Stimulated activated CD8-positive, alpha-beta memory T cell treated with anti-CD3 and anti-CD28 coated beads, Interleukin-7, amount 100 ng/mL, for 24 hours (primary cell): ENCODE data around the gene LRIT2.

Experiments
- DNase-seq: peaks from one replicate; pipeline ENCODE4 v3.0.0-alpha.2; 2020; ENCODE audit warnings: low read depth

Gene LRIT2, protein sequence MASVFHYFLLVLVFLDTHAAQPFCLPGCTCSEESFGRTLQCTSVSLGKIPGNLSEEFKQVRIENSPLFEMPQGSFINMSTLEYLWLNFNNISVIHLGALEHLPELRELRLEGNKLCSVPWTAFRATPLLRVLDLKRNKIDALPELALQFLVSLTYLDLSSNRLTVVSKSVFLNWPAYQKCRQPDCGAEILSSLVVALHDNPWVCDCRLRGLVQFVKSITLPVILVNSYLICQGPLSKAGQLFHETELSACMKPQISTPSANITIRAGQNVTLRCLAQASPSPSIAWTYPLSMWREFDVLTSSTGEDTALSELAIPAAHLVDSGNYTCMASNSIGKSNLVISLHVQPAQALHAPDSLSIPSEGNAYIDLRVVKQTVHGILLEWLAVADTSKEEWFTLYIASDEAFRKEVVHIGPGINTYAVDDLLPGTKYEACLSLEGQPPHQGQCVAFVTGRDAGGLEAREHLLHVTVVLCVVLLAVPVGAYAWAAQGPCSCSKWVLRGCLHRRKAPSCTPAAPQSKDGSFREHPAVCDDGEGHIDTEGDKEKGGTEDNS

DNA sequence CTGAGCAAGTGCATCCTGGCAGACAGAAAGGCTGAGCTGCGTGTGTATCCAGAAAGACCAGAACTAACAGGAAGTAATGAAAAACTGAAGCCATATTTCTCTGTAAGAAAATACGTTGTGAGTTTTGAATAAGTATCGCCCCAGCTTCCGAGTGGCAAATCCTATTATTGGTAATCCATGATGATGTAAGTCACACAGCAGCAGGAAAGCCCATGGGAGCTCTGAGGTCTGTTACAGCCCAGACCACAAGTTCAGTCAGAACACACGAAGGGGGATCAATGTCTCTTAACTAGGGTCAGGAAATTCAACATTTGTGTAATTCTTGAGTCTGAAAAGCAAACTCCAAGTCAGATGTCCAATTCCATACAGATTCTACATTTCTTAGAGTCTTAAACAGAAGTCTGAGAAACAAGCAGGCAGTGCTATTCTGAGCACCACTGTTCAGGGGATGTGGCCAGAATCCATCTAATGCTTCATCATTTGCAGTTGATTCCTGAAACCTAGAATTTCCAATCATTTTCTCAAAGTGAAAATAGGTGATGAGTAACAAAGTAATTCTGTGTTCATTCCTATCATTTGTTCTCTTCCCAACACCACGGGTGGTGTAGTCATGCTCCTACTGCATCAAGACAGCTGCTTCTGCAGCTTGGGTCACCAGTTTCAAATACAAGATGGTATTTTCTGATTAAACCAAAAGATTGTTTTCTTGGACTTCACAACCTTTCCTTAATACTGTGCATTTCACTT, at the start of gene LRIT2:
Gene LRIT2, minus strand, starts transcription at position 118 of the 747 bp plus-strand sequence. Its CDS starts 24 bp downstream, at position 94.
- DNase-seq, result no peak

DNA sequence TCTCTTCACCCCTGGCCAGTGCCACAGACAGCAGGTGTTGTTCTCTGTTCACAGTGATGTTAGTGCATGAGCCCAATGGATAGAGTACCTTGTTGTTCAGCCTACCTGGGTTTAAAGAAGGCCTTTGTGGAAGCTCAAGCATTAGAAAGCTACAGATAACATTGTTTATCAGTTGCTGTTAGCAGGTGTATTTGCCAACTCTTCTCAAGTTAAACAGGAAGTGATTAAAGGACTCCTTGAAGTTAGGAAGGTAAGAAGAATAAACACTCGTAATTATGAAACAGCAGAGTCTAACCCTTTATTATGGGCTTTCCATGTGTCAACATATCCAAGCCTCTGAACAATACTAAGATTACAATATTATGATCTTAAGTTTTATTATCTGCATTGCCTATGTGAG, 45.4 kb upstream of the LRIT2 start:
- no peak for DNase-seq

DNA sequence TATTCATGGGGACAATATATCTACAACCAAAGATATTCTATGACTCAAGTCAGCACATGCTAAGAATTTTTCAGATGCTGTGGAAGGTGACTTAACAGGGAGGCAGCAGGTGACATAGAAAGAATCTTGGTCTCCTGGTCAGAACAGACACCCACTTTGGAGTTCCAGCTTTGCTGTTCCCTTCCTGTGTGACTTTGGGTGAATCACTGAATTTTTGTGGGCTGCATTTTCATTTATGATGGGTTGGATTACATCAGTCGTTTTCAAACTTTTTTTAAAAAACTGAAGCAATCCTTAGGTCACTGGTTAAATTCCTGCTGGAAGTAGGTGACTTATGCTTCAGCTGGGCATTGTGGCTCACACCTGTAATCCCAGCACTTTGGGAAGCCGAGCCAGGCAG, 44.4 kb upstream of the LRIT2 start:
- DNase-seq, result no peak

DNA sequence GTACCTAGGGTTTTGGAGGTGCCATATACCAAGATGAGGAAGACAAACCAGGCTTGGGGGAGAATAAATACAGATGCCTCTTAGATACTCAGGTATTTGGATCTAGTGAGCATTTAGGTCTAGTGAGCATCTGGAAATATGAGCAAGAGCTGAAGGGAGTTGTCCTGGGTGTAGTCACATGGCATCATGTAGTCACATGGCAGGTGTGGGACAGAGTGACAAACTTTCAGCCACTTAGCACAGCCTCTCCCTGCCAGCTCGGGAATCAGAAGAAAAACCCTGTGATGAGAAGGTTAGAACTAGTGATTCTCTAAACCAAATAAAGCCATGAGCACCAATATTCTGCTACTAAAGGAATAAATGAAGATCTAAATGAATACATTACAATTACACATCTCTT, 43.8 kb upstream of the LRIT2 start:
- DNase-seq, result no peak

DNA sequence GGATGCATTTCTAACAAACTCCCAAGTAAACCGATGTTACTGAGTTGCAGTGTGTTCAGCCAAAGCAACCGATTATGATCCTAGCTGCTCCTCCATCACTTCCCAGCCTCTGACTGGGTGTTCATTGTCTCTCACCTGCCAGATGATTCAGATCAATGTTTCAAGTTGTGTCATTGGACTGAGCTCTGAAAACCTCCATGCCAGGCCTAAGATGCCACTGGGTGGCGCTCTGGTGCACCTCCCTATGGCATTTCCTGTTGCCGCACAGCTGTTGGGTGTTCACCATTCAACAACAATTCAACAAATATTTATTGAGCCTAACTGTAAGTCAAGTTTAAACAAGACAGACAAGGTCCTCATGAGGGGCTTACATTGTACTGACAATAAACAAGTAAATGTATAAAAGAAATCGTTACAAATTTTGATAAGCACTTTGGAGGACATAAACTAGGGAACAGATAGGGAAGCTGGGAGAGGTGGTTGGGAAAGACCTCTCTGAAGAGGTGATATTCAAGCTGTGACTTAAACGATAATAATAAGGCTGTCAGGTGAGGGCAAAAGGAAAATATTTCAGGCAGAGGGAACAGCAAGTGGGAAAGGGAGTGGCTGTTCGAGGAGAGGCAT, 42.3 kb upstream of the LRIT2 start:
- DNase-seq, result peak; percentile 57

DNA sequence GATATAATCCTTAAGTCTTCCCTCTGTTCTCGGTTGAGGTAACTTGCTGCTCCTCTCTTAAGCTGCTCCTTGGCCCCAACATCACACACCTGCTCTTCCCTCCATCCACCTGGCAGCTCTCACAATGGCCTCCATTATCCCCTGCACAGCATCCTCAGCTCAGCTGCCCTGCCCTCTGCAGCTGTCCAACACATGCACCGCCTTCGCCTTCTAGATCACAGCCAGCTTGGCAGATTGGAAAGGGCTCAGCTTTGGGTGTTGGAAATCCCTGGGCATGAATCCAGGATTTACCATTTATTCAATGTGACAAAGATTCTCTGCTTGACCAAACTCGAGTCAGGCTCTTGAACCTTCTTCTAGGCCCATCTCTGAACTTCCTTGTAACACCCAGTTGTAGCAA, 40.1 kb upstream of the LRIT2 start:
- no peak for DNase-seq

DNA sequence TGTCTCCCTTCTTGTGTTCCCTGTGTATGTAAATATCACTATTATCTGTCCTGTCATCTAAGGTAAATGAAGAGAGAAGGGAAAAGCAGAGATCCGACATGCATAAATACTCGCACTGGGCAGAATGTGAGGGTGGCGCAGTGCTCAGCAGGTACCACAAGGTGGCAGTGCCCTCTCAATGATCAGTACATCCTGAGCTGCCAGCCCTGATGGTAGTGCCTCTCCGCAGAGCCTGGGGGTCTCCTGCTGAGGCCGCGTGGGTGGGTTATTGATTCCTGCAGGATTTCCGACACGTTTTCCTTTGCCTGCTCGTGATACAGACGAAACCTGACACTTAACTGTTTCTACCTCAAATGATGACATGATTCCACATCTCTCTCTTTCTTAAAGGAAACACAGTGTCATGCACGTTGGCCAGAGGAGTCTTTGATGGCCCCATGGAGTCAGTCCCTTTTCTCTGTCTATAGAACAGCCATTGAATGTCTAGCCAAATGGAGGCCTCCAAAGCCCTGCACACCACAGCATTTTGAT, 39.3 kb upstream of the LRIT2 start:
- DNase-seq, result peak; percentile 56

DNA sequence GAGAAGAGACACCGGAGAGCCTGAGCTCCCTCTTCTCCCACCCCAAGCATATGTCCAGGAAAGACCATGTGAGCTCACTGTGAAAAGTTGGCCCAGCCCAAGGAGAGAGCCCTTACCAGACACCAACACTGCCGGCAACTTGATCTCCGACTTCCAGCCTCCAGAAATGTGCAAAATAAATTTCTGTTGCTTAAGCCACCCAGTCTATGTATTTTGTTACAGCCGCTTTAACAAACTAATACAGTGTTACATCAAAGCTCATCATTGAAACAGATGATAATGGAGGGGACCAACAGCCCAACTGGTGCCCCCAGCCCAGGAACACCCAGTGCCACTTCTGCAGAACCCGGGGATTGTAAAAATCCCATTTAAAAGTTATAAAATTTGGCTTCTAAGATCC, 38.4 kb upstream of the LRIT2 start:
- DNase-seq, result no peak

DNA sequence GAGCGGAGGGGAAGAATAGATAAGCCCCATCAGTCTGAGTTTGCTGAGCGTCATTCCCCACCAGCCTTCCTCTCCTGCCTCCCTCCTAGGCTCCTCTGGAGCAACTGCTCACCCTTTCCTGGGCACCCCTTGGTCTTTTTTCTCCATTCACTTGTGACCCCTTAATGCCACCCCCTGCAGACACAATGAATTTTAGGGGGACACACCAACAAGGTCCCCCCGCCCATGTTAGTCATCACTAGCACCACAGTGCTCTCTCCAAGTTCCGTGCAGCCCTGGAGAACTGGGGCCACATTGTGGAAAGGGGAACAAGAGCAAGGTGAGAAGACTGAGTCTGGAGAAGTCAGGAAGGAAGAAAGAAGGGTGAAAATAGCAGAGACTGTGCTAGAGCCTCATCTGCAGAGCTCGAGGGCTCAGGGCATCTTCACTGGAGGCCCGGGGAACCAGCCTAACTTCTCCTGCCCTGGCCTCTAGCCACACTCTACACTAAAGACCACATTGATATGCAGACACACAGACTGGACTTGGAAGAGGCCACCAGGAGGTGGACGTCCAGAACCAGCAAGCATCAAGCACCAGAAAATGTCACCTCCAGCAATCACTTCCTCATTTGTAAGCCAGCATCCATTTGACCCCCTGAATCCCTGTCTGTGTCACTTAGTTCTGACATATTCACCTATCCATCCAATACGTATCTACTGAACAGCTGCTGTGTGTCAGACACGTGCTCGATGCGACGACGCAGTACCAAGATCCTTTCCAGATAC, 37.0 kb upstream of the LRIT2 start:
- no peak for DNase-seq

DNA sequence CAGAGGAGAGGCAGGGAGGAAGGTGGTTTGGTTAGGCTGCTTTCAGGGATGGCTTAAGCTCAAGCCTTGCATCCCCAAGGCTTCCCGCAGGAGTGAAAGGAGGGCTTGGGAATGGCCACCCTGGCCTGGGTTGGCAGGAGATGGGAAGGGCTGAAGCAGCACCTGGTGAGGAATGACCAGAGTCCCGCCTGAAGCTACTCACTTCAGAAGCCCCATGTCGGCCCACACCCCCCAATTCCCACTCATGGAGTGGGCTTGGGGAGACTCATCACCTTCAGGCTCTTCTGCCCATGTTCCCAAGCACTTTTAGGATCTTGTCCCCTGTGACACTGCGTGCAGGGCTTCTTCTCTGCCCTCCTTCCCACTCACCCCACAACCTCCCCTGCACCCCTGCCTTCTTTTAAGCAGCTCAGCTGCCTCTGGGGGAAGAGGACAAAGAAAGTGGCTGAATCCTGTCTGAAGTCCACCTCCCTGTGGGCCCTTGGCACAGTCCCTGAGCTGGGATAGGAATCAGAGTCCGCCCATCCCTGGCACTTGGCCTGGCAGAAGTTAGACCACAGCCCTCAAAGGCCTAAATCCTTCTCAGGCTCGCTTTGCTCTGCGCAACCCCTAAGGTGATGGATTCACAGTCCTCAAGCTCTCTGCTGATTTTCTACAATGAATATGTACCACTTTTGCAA, 36.0 kb upstream of the LRIT2 start:
- no peak for DNase-seq

DNA sequence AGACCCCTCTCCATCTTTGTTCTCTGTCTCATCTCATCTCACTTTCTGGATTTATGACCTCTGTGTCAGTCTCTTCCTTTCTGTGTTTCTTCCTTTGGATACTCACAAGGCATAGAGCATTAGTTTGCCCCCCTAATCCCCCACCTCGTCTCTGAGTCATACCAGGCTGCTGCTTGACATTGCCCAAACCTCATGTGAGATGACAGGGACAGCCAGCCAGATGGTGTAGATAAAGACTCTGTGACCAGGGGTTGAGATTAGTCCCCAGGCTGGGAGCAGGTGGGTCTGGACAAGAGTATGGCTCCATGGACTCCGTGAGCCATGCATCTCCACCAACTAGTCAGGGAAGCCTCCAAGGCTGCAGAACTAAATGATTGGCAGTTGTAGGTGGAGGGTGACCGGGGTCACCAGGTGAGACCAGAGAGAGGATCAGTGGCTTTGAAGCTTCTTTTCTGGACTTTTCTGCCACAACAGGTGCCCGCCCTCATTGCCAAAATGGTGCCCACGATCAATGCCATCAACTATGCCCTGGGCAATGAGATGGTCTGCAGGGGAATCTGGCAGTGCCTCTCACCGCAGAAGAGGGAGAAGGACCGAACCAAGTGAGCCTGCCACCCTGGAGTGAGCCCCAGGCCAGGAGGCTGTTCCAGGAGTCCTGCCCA, 32.8 kb upstream of the LRIT2 start:
- no peak for DNase-seq

DNA sequence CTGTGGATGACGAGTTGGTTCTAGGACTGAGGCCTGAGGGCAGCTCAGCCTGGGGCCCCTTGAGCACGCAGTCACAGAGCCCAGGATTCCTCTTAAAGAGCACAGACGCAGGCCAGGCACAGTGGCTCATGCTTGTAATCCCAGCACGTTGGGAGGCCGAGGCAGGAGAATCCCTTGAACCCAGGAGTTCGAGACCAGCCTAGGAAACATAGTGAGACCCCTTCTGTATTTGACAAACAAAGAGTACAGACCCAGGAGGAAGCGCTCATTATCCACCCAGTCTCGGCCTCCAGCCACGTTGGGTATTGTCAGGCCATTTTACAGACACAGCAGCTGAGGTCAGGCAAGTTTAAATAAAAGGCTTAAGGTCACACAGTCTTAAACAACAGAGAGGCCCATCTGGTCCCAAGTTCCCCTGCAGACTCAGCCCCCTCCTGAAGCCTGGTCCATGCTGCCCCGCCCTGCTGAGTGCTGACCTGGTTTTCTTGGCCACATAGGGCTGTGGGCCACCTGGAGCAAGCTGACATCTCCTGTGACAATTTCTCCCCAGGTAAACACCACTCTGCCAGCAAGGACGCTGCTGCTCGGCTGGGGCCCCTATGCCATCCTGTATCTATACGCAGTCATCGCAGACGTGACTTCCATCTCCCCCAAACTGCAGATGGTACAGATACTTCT, 32.1 kb upstream of the LRIT2 start:
- no peak for DNase-seq

DNA sequence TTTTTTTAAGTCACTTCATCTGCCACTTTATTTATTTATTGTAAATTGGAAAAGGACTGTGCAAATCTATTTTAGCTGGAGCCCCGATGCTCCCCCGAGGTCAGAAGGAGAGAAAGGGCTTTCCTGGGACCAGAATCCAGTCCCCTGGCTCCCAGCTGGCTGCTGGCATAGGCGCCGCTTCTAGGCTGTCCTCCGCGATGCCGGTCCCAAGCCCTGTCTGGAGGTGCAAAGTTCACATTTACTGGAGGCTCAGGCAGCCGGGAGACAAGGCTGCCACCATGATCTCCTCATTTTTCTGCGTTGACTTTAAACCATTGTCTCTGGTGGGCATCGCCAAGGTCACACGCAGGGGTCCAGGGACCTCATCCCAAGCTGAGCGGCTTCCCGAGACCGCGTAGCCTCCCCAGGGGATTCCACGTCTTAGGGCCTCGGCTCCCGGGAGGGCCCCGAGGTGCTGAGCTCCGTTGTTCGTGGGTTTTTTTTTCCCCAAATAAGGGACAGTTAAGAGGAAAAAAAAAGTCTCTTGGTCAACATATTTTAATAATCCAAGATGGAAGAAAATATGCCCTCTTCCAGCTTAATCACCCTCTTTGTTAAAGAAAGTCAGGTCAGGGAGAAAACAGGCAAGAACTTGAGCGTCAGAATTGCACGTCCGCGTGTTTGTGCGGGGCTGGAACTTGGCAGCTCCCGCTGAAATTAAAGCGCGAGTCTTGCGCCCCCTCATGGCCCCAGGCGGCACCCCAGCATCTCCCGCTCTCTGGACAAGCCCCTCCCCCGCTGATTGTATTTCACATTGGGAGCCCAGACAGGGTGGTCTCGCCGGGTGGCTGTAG, 31.4 kb upstream of the LRIT2 start:
- DNase-seq, result peak; percentile 12

DNA sequence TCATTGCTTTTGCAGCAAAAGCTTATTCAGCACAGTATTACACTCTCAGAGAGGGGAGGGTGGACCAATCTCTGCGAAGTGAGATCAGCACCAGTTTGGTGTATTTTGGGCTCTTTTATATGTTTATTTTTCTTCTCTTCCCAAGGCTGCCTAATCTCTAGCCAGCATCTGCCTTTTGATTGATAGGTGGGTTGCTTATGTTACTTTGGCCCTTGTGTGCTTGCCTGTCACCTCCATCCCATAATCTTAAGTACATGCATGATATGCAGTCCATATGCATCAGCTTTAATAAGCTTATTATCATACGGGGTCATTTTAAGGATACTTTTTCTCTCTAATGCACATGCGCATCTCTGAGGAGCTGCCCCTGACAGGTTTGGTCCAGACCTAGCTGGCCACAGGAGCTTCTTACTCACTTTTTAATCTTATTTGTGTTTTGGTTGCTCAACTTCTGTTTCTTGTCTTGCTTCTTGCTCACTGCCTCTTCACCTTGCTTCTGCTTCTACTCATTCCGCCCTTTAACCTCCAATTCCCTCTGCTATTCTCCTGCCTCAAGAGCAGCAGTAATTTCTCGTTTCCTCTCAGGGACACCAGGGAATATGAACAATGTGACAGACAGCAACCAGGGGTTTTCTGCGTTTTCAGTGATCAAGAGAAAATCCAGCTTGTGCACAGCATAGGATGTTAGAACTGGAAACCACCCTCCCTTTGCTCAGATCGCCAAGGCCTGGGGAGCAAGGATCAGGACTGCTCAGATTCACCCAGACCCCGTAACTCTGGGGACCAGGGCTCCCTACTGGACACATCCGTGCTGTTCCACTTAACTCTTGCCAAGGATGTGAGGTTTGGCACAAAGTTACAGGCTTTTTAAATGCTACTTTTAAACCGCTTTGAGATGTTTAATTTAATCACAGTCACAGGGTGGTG, 29.5 kb upstream of the LRIT2 start:
- no peak for DNase-seq

DNA sequence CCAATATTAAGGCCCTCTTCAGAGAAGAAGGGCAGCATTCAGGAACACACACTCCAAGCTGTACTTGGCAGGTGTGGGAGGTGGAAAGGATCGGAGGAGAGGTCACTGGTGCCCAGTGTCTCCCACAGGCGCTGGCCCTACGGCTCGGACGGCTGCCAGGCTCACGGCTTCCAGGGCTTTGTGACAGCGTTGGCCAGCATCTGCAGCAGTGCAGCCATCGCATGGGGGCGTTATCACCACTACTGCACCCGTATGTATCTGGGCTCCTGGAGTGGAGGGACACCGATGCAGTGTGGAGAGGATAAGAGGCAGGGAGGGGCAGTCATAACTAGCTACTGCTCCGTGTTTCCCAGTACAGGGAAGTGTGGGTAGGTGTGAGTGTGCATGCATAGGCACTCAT, 23.4 kb upstream of the LRIT2 start:
- DNase-seq, result no peak

DNA sequence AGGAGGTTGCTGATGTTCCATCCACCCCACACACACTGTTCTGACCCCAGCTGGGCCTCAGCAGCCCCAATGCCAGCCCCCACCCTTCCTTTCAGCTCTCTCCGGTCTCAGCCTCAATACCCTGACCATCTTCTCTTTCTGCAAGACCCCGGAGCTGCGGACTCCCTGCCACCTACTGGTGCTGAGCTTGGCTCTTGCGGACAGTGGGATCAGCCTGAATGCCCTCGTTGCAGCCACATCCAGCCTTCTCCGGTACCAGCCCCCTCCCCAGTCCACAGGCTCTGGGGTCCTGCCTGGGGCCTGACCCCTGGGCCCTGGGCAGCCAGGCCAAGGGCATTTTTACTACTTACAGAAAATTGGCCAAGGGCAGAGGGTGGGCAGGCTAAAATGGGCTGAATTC, 22.2 kb upstream of the LRIT2 start:
- DNase-seq, result no peak

DNA sequence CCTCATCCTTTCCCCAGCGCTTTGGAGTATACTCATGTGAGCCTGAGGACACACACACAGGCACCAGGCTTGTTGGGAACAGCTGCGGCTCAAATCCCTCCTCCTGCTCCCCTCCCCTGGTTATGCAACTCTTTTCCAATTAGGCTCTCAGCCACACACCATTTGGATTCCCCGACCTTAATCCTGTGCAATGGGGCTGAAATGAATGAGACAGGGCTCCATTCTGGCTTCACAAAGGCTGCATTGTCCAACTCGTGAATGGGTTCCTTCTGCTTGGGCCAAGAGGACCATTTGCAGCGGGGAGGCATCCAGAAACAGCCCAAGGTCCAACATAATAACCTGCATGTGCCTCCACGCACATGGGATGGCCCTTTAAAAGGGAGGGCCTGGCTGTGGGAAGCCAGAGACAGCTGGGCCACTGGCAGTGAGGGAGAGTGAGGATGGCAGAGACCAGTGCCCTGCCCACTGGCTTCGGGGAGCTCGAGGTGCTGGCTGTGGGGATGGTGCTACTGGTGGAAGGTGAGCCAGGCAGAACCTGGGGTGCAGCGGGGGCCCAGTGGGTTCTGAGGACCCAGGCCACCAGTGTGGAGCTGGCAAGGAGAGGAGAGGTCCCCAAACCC, 19.4 kb upstream of the LRIT2 start, which contains the start of gene RGR:
Gene RGR, plus strand, starts transcription at position 403 of the 620 bp plus-strand sequence. Its CDS starts 38 bp downstream, at position 441.
- no peak for DNase-seq
